ENCODE measurements around the gene CD180.

DNA sequence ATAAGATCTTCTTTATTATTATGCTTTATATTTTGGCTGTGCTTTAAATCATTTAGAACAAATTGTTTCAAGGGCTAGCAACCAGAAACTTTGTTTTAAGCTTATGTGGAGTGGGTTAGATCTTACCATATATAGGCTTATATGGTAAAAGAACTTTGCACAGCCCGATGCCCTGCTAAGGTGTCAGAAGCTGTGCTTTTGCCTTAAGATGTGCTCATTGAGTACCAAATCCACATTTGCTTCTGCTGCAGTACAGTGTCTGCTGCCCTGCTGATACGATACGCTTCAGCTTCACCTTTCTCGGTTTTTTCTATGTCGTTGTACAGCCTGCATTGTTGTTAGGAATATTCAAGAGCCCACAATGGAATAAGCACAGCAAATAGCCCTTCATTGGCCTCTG lies 34.8 kb downstream of the CD180 start:
- TF ChIP-seq POLR2A (IDR thresholded peaks at IDR 0.05), result no peak
- TF ChIP-seq, protein P1, sequence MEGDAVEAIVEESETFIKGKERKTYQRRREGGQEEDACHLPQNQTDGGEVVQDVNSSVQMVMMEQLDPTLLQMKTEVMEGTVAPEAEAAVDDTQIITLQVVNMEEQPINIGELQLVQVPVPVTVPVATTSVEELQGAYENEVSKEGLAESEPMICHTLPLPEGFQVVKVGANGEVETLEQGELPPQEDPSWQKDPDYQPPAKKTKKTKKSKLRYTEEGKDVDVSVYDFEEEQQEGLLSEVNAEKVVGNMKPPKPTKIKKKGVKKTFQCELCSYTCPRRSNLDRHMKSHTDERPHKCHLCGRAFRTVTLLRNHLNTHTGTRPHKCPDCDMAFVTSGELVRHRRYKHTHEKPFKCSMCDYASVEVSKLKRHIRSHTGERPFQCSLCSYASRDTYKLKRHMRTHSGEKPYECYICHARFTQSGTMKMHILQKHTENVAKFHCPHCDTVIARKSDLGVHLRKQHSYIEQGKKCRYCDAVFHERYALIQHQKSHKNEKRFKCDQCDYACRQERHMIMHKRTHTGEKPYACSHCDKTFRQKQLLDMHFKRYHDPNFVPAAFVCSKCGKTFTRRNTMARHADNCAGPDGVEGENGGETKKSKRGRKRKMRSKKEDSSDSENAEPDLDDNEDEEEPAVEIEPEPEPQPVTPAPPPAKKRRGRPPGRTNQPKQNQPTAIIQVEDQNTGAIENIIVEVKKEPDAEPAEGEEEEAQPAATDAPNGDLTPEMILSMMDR (IDR thresholded peaks at IDR 0.05), result no peak
